ENCODE results near the gene XRCC1.

XRCC1 gene

GRCh38 chr19:43575156-43575950 is at the start of gene XRCC1, which contains the start of gene PINLYP:
Gene XRCC1, minus strand, starts transcription at chr19:43575527. Its CDS starts 69 bp downstream, at chr19:43575458.
Gene PINLYP, plus strand, starts transcription at chr19:43575801. Its CDS starts 1,391 bp downstream, at chr19:43577192.
- no peak for TF ChIP-seq CTCF (conservative IDR thresholded peaks at IDR 0.05; ENCODE audit: control insufficient read depth, insufficient read depth, low read depth, low read length)
- peak within 1 kb of the TSS; percentile 97 for H3K4me3 ChIP-seq (ENCODE audit: control insufficient read depth, low read depth, low read length)
- DNase-seq (ENCODE audit: low read depth), result peak; percentile 98

GRCh38 chr19:43624933-43625332 is 49.6 kb upstream of the XRCC1 start:
- TF ChIP-seq CTCF (conservative IDR thresholded peaks at IDR 0.05; ENCODE audit: control insufficient read depth, insufficient read depth, low read depth, low read length), result peak; percentile 17
- peak; percentile 61 for DNase-seq (ENCODE audit: low read depth)
- H3K4me3 ChIP-seq (ENCODE audit: control insufficient read depth, low read depth, low read length), result no peak overlapping the region

- no peak overlapping the region for H3K4me3 ChIP-seq (ENCODE audit: control insufficient read depth, low read depth, low read length)
- TF ChIP-seq CTCF (conservative IDR thresholded peaks at IDR 0.05; ENCODE audit: control insufficient read depth, insufficient read depth, low read depth, low read length), result no peak
- DNase-seq (ENCODE audit: low read depth), result no peak
Measured at GRCh38 chr19:43623889-43624670, 48.8 kb upstream of the XRCC1 start.

- no peak for DNase-seq (ENCODE audit: low read depth)
- TF ChIP-seq CTCF (conservative IDR thresholded peaks at IDR 0.05; ENCODE audit: control insufficient read depth, insufficient read depth, low read depth, low read length), result no peak
- H3K4me3 ChIP-seq (ENCODE audit: control insufficient read depth, low read depth, low read length), result no peak overlapping the region
Measured at GRCh38 chr19:43622956-43623355, 47.6 kb upstream of the XRCC1 start.

GRCh38 chr19:43622070-43622469 is 46.7 kb upstream of the XRCC1 start:
- no peak overlapping the region for H3K4me3 ChIP-seq (ENCODE audit: control insufficient read depth, low read depth, low read length)
- no peak for DNase-seq (ENCODE audit: low read depth)
- no peak for TF ChIP-seq CTCF (conservative IDR thresholded peaks at IDR 0.05; ENCODE audit: control insufficient read depth, insufficient read depth, low read depth, low read length)

- no peak for DNase-seq (ENCODE audit: low read depth)
Measured at GRCh38 chr19:43620061-43621001, 45.0 kb upstream of the XRCC1 start.

More at GRCh38 chr19:43620061-43621001, 45.0 kb upstream of the XRCC1 start:
- peak overlapping the region; percentile 87 for H3K4me3 ChIP-seq (ENCODE audit: control insufficient read depth, low read depth, low read length)
- TF ChIP-seq CTCF (conservative IDR thresholded peaks at IDR 0.05; ENCODE audit: control insufficient read depth, insufficient read depth, low read depth, low read length), result no peak

All from fibroblast of mammary gland (primary cell).